ENCODE results near the gene VPS13D. TPM values are rescaled to one million over a fixed set of nuclear protein-coding genes. Genes with fewer than 3 reads are reported as not detected.

VPS13D gene
- total and polyA plus RNA-seq, 2 experiments from 2014 or later = 10.7 to 34.9 TPM

GRCh38 chr1:12316331-12316730 lies 86.5 kb downstream of the VPS13D start (continued):
- TF ChIP-seq EZH2phosphoT487 (IDR thresholded peaks at IDR 0.05; ENCODE audit: unreplicated experiment) (no peak), JUNB (IDR thresholded peaks at IDR 0.05; ENCODE audit: unreplicated experiment) (no peak), ETS1 (IDR thresholded peaks at IDR 0.05) (no peak), ZNF462 (CRISPR knock-in tag; IDR thresholded peaks at IDR 0.05) (no peak), POLR2AphosphoS5 (IDR thresholded peaks at IDR 0.05; ENCODE audit: low read depth) (no peak)

- Histone ChIP-seq H4K20me1 (replicated peaks; ENCODE audit: insufficient read depth) (no peaks in the 10 kb centered on the region), H3F3A (replicated peaks; ENCODE audit: low read depth) (no peaks in the 10 kb centered on the region), H3K27me3 (ENCODE audit: insufficient read depth) (no peaks in the 10 kb centered on the region), H3K79me2 (replicated peaks; ENCODE audit: insufficient read depth) (no peaks in the 10 kb centered on the region), H3K27ac (ENCODE audit: low read depth) (no peak overlapping the region), H3K9me2 (ENCODE audit: insufficient read depth) (no peaks in the 10 kb centered on the region), H2AFZ (no peak overlapping the region), H3K4me2 (no peak overlapping the region), H3K4me1 (ENCODE audit: insufficient read depth) (no peaks in the 10 kb centered on the region), H3K4me3 (no peak overlapping the region), H3K36me3 (ENCODE audit: insufficient read depth) (peaks cover 12% of the 10 kb centered on the region)
- DNase-seq (ENCODE audit: low spot score) (no peak), ATAC-seq (no peak)
- peaks cover 9% of the 10 kb centered on the region for H3K36me3 Mint-ChIP-seq (ENCODE audit: low read depth)
- H3K27me3 Mint-ChIP-seq (ENCODE audit: insufficient read depth, low read depth, poor library complexity) = peaks cover 2% of the 10 kb centered on the region
- no peak overlapping the region for H3K4me3 Mint-ChIP-seq
- no peak overlapping the region for H3K27ac Mint-ChIP-seq
- no peaks in the 10 kb centered on the region for H3K9me3 Mint-ChIP-seq
- H3K4me1 Mint-ChIP-seq = peaks cover 10% of the 10 kb centered on the region; the same call in 2 of the 3 replicates
- no peak for TF ChIP-seq POLR2AphosphoS5 (IDR thresholded peaks at IDR 0.05; ENCODE audit: low read depth)
- no peak for TF ChIP-seq ZNF462 (CRISPR knock-in tag; IDR thresholded peaks at IDR 0.05)
- no peak for TF ChIP-seq CTCF (conservative IDR thresholded peaks at IDR 0.05; ENCODE audit: low read depth in 2 of 2)
Measured at GRCh38 chr1:12320486-12320885, 90.7 kb downstream of the VPS13D start.

Measured in GM23338 (cell line).